OCI-LY7 (cell line): ENCODE data around the gene ABCC1. TPM values are rescaled to one million over a fixed set of nuclear protein-coding genes. Genes with fewer than 3 reads are reported as not detected.

ENCODE experiments used
- BruUV-seq: library from RNA; stranded (reverse); fragments of 400-500 nt; replicated peaks from 2 replicates; lab custom pipeline; 2021; lab: Mats Ljungman, UMichigan
- CTCF ChIA-PET: fragments of 300-600 bp; sonication (Branson Sonifier 250); formaldehyde crosslinking; loops from one replicate; lab custom pipeline; 2022; ENCODE audit warnings: antibody characterized with exemption; ENCODE audit not compliant: unreplicated experiment; lab: Charles Lee
- POLR2A ChIA-PET: fragments of 300-600 bp; sonication (Branson Sonifier 250); formaldehyde crosslinking; loops from one replicate; lab custom pipeline; 2022; ENCODE audit warnings: antibody characterized with exemption; lab: Charles Lee
- DNase-seq: peaks from one replicate; pipeline ENCODE4 v3.0.0-alpha.2; 2015; ENCODE audit warnings: low spot score
- H2AFZ ChIP-seq: fragments of 200-600 bp; sonication (generic), shearing (Covaris generic); 2 replicates; pipeline ENCODE4 v1.6.1; 2014; ENCODE audit warnings: mild to moderate bottlenecking, antibody characterized with exemption, low read length, moderate library complexity
- H3K27ac ChIP-seq: fragments of 200-600 bp; sonication (generic); 2 replicates; pipeline ENCODE4 v1.5.1; 2014; ENCODE audit warnings: mixed run types, low read depth, mild to moderate bottlenecking, moderate library complexity, low read length, inconsistent platforms; ENCODE audit not compliant: poor library complexity, severe bottlenecking
- H3K36me3 ChIP-seq: fragments of 200-600 bp; sonication (generic); 2 replicates; pipeline ENCODE4 v1.6.1; 2014; ENCODE audit warnings: mild to moderate bottlenecking, antibody characterized with exemption, low read length, moderate library complexity, mixed read lengths; ENCODE audit not compliant: insufficient read depth
- H3K4me1 ChIP-seq: fragments of 200-600 bp; sonication (generic); 2 replicates; pipeline ENCODE4 v1.5.1; 2014; ENCODE audit warnings: mild to moderate bottlenecking, low read length; ENCODE audit not compliant: insufficient read depth, poor library complexity, severe bottlenecking
- H3K4me2 ChIP-seq: fragments of 200-600 bp; sonication (generic); 2 replicates; pipeline ENCODE4 v1.6.1; 2014; ENCODE audit warnings: mild to moderate bottlenecking, low read length
- H3K4me3 ChIP-seq: fragments of 200-600 bp; sonication (generic); 2 replicates; pipeline ENCODE4 v1.5.1; 2014; ENCODE audit warnings: mild to moderate bottlenecking, low read depth, low read length; ENCODE audit not compliant: poor library complexity, severe bottlenecking
- H3K79me2 ChIP-seq: fragments of 200-600 bp; sonication (generic); 2 replicates; pipeline ENCODE4 v1.6.1; 2016; ENCODE audit warnings: low read depth, mild to moderate bottlenecking, low read length, moderate library complexity, mixed read lengths; ENCODE audit not compliant: insufficient read depth
- H3K9me2 ChIP-seq: fragments of 200-600 bp; sonication (generic); 2 replicates; pipeline ENCODE4 v1.6.1; 2016; ENCODE audit warnings: mild to moderate bottlenecking, low read length, mixed read lengths; ENCODE audit not compliant: insufficient read depth
- H3K9me3 ChIP-seq: fragments of 200-600 bp; sonication (generic); 2 replicates; pipeline ENCODE4 v1.6.1; 2014; ENCODE audit warnings: mild to moderate bottlenecking, mixed run types, low read length, mixed read lengths
- H4K20me1 ChIP-seq: fragments of 200-600 bp; sonication (generic); 2 replicates; pipeline ENCODE4 v1.6.1; 2014; ENCODE audit warnings: mild to moderate bottlenecking, antibody characterized with exemption, low read length, moderate library complexity, mixed read lengths; ENCODE audit not compliant: insufficient read depth
- EZH2phosphoT487 ChIP-seq: fragments of 200-600 bp; sonication (generic); IDR thresholded peaks from 2 replicates; pipeline ENCODE4 v1.6.1; 2018; ENCODE audit warnings: low read depth, borderline replicate concordance, mild to moderate bottlenecking, mixed run types, antibody characterized with exemption, low read length, moderate library complexity, mixed read lengths
- intact Hi-C: fragments of 100-400 bp; cut with micrococcal nuclease; formaldehyde crosslinking; loops from one replicate; pipeline ENCODE4 v1.10.0; 2022; ENCODE audit not compliant: unreplicated experiment
- total RNA-seq, 2 experiments: library from RNA; depleted of rRNA in 1 of 2; stranded (reverse); fragments of >200 nt in 1 of 2; shearing (Covaris generic) in 1 of 2; gene quantifications; 2 replicates each; pipeline ENCODE4 v1.2.3, GENCODE V29; 2014 to 2022
- TF ChIP-seq, protein P1 (sequence below): fragments of 200-600 bp; sonication (generic); conservative IDR thresholded peaks from 2 replicates; pipeline ENCODE4 v1.5.1; 2014; ENCODE audit warnings: mild to moderate bottlenecking, antibody characterized with exemption, low read length, moderate library complexity, mixed read lengths

ABCC1 gene
- total RNA-seq, 2 experiments from 2014 or later, result 39.9 to 71.8 TPM

GRCh38 chr16:16025214-16025968 lies 76.0 kb downstream of the ABCC1 start:
- Histone ChIP-seq H3K79me2 (0 out of 2 replicates have a peak, but pooled peaks cover 7% of the 10 kb centered on the region), H3K4me2 (no peak overlapping the region), H4K20me1 (no peaks in the 10 kb centered on the region), H3K4me3 (no peak overlapping the region), H3K27ac (peak overlapping the region; percentile 31), H3K4me1 (peaks cover 51% of the 10 kb centered on the region), H3K36me3 (peaks cover 62% of the 10 kb centered on the region), H2AFZ (no peak overlapping the region), H3K9me3 (no peaks in the 10 kb centered on the region), H3K9me2 (no peaks in the 10 kb centered on the region)
- TF ChIP-seq, protein P1, sequence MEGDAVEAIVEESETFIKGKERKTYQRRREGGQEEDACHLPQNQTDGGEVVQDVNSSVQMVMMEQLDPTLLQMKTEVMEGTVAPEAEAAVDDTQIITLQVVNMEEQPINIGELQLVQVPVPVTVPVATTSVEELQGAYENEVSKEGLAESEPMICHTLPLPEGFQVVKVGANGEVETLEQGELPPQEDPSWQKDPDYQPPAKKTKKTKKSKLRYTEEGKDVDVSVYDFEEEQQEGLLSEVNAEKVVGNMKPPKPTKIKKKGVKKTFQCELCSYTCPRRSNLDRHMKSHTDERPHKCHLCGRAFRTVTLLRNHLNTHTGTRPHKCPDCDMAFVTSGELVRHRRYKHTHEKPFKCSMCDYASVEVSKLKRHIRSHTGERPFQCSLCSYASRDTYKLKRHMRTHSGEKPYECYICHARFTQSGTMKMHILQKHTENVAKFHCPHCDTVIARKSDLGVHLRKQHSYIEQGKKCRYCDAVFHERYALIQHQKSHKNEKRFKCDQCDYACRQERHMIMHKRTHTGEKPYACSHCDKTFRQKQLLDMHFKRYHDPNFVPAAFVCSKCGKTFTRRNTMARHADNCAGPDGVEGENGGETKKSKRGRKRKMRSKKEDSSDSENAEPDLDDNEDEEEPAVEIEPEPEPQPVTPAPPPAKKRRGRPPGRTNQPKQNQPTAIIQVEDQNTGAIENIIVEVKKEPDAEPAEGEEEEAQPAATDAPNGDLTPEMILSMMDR, result no peak
- no peak for TF ChIP-seq EZH2phosphoT487
- POLR2A ChIA-PET, result interaction anchor here (1.0 kb wide), 1 partner anchor 8 kb away, joined by 3 read pairs; no protein-coding TSS in a partner anchor
- DNase-seq, result peak; percentile 14
- CTCF ChIA-PET, result no interaction called here
- no TSS peak for BruUV-seq
- intact Hi-C loops, result no loop called here

DNA sequence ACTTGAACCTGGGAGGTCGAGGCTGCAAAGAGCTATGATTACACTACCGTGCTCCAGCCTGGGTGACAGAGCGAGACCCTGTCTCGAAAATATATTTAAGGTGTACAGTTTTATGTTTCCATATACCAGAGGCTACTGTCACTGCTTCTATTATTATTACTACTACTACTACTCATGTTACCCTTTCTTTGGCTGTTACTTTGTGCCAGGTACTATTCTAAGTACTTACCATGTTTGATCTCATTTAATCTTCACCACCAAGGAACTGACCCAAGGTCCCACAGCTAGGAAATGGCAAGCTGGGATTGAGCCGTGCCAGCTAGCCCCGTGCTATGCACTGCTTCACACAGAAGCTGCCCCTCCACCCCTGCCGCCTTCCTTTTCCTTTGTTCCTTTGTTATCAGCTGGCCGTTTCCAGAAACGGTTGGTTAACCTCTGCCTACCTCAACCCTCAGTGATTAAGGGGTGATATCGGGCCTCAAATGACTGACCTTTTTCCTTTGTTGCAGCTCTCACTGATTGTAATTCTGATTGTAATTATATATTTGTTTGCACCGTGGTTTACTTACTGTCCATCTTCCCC lies 78.4 kb downstream of the ABCC1 start:
- POLR2A ChIA-PET, result interaction anchor here (0.5 to 1.2 kb wide), 3 partner anchors 25 to 139 kb away, joined by 3 to 4 read pairs (median 3); partner anchors contain the start of gene CEP20
- Histone ChIP-seq H3K79me2 (no peaks in the 10 kb centered on the region), H3K4me2 (no peak overlapping the region), H3K36me3 (peaks cover 64% of the 10 kb centered on the region), H3K27ac (no peak overlapping the region), H3K4me1 (peaks cover 29% of the 10 kb centered on the region), H2AFZ (no peak overlapping the region), H3K9me3 (no peaks in the 10 kb centered on the region), H3K4me3 (no peak overlapping the region), H3K9me2 (no peaks in the 10 kb centered on the region), H4K20me1 (no peaks in the 10 kb centered on the region)
- CTCF ChIA-PET, result no interaction called here
- TF ChIP-seq, protein P1, result no peak
- no peak for TF ChIP-seq EZH2phosphoT487
- intact Hi-C loops, result no loop called here
- no peak for DNase-seq
- BruUV-seq, result no TSS peak
